ACC112 (cell line): ENCODE results near the gene FAM20C.

Experiments used
- H2AFZ ChIP-seq: fragments of 200-600 bp; sonication (generic); one replicate; pipeline ENCODE4 v1.6.0; 2017; ENCODE audit warnings: antibody characterized with exemption, low read length; ENCODE audit not compliant: unreplicated experiment
- H3K27ac ChIP-seq: fragments of 200-600 bp; sonication (generic); 2 replicates; pipeline ENCODE4 v1.5.1; 2014; ENCODE audit warnings: low read depth, mild to moderate bottlenecking, antibody characterized with exemption, low read length, moderate library complexity
- H3K27me3 ChIP-seq: fragments of 200-600 bp; sonication (generic); 2 replicates; pipeline ENCODE4 v1.6.1; 2014; ENCODE audit warnings: mild to moderate bottlenecking, antibody characterized with exemption, low read length, moderate library complexity, mixed read lengths; ENCODE audit not compliant: insufficient read depth
- H3K36me3 ChIP-seq: fragments of 200-600 bp; sonication (generic); 2 replicates; pipeline ENCODE4 v1.6.1; 2016; ENCODE audit warnings: mild to moderate bottlenecking, antibody characterized with exemption, low read length, moderate library complexity, mixed read lengths; ENCODE audit not compliant: insufficient read depth
- H3K4me1 ChIP-seq: fragments of 200-600 bp; sonication (generic); one replicate; pipeline ENCODE4 v1.6.1; 2016; ENCODE audit warnings: low read length, mixed read lengths; ENCODE audit not compliant: insufficient read depth, unreplicated experiment, control insufficient read depth
- H3K4me3 ChIP-seq: fragments of 200-600 bp; sonication (generic); 2 replicates; pipeline ENCODE4 v1.5.1; 2014; ENCODE audit warnings: mild to moderate bottlenecking, low read depth, low read length
- H3K79me2 ChIP-seq: fragments of 200-600 bp; sonication (generic); one replicate; pipeline ENCODE4 v1.6.0; 2016; ENCODE audit warnings: low read length; ENCODE audit not compliant: control insufficient read depth, unreplicated experiment, insufficient read depth

The FAM20C gene

GRCh38 chr7:304574-305409, 112.4 kb downstream of the FAM20C start:
- no peak overlapping the region for H2AFZ ChIP-seq
- H3K79me2 ChIP-seq: no peaks in the 10 kb centered on the region
- H3K36me3 ChIP-seq: no peaks in the 10 kb centered on the region
- no peaks in the 10 kb centered on the region for H3K4me1 ChIP-seq
- no peak overlapping the region for H3K27ac ChIP-seq
- H3K4me3 ChIP-seq: no peak overlapping the region
- no peaks in the 10 kb centered on the region for H3K27me3 ChIP-seq

- Histone ChIP-seq H3K79me2 (no peaks in the 10 kb centered on the region), H3K4me3 (no peak overlapping the region), H3K36me3 (no peaks in the 10 kb centered on the region), H2AFZ (no peak overlapping the region), H3K27ac (no peak overlapping the region), H3K4me1 (no peaks in the 10 kb centered on the region), H3K27me3 (no peaks in the 10 kb centered on the region)
These were observed 113.2 kb downstream of the FAM20C start for GRCh38 chr7:305410-306151.

GRCh38 chr7:307970-308369, 115.6 kb downstream of the FAM20C start:
- Histone ChIP-seq H3K36me3 (no peaks in the 10 kb centered on the region), H3K27me3 (peaks cover 22% of the 10 kb centered on the region), H3K4me3 (no peak overlapping the region)

GRCh38 chr7:309586-310228, 117.3 kb downstream of the FAM20C start:
- no peak overlapping the region for H3K4me3 ChIP-seq
- H3K4me1 ChIP-seq: no peaks in the 10 kb centered on the region
- H2AFZ ChIP-seq: no peak overlapping the region
- no peak overlapping the region for H3K27ac ChIP-seq
- no peaks in the 10 kb centered on the region for H3K79me2 ChIP-seq
- H3K36me3 ChIP-seq: no peaks in the 10 kb centered on the region
- H3K27me3 ChIP-seq: peaks cover 40% of the 10 kb centered on the region

More at GRCh38 chr7:307970-308369, 115.6 kb downstream of the FAM20C start:
- Histone ChIP-seq H3K27ac (no peak overlapping the region), H2AFZ (no peak overlapping the region), H3K79me2 (no peaks in the 10 kb centered on the region), H3K4me1 (no peaks in the 10 kb centered on the region)
